Suprapubic skin (tissue), 4 donors: Measurements from ENCODE around the gene TRIM77.
"Not testable (repeated sequence)": the region's sequence is repeated elsewhere in the genome, so short reads cannot be mapped to it uniquely, and the experiment has no call there.

Source experiments
- EP300 ChIP-seq: sonication (generic); formaldehyde crosslinking; IDR thresholded peaks from one replicate; pipeline ENCODE4 v1.6.1; 2017; ENCODE audit warnings: antibody characterized with exemption
- POLR2A ChIP-seq, 2 donors: fragments of 450-650 bp; IDR thresholded peaks; one replicate each; pipeline ENCODE4 v1.6.1; 2017; ENCODE audit warnings: antibody characterized with exemption in 2 of 2, mild to moderate bottlenecking in 2 of 2, moderate library complexity in 2 of 2
- POLR2AphosphoS5 ChIP-seq, 3 donors: sonication (generic); formaldehyde crosslinking; IDR thresholded peaks; one replicate each; pipeline ENCODE4 v1.6.1; 2017; ENCODE audit warnings: antibody characterized with exemption in 3 of 3
- TF ChIP-seq, protein P1 (sequence below), 2 donors: fragments of 200-600 bp in 1 of 2; fragments of 450-650 bp in 1 of 2; sonication (generic) in 1 of 2; IDR thresholded peaks; one replicate each; pipeline ENCODE4 v1.5.1; 2016 to 2019; ENCODE audit warnings: antibody characterized with exemption in 2 of 2, mild to moderate bottlenecking in 1 of 2, moderate library complexity in 1 of 2

DNA sequence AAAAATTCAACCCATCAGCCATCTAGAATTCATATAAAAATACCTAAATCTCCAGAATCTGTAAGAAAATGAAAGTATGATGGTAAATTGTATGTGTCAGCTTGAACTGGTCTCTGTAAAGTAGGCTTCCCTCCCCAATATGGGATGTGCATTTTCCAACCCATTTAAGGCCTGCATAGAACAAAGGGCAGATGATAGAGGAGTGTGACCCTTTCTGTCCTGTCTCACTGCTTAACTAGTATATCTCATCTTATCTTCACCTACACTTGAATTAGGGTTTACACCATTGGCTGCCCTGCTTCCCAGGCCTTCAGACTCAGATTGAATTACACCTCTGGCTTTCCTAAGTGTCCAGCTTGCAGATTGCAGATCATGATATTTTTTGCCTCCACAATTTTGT is 40.7 kb downstream of the TRIM77 start:
- TF ChIP-seq, protein P1, sequence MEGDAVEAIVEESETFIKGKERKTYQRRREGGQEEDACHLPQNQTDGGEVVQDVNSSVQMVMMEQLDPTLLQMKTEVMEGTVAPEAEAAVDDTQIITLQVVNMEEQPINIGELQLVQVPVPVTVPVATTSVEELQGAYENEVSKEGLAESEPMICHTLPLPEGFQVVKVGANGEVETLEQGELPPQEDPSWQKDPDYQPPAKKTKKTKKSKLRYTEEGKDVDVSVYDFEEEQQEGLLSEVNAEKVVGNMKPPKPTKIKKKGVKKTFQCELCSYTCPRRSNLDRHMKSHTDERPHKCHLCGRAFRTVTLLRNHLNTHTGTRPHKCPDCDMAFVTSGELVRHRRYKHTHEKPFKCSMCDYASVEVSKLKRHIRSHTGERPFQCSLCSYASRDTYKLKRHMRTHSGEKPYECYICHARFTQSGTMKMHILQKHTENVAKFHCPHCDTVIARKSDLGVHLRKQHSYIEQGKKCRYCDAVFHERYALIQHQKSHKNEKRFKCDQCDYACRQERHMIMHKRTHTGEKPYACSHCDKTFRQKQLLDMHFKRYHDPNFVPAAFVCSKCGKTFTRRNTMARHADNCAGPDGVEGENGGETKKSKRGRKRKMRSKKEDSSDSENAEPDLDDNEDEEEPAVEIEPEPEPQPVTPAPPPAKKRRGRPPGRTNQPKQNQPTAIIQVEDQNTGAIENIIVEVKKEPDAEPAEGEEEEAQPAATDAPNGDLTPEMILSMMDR (IDR thresholded peaks at IDR 0.05), result not testable (repeated sequence)
- TF ChIP-seq POLR2A (IDR thresholded peaks at IDR 0.05); POLR2AphosphoS5 (IDR thresholded peaks at IDR 0.05); EP300: not testable (repeated sequence)
